Measurements from ENCODE around the gene PGS1.

The PGS1 gene

GRCh38 chr17:78390241-78391050 is 12.0 kb downstream of the PGS1 start:
- H3K4me3 ChIP-seq (ENCODE audit: low read length): no peak overlapping the region
- DNase-seq (ENCODE audit: low read depth): peak; percentile 51
- no peak for TF ChIP-seq CTCF (IDR thresholded peaks at IDR 0.05; ENCODE audit: insufficient read depth, low read depth, low read length, missing control alignments)

- no peak for TF ChIP-seq CTCF (IDR thresholded peaks at IDR 0.05; ENCODE audit: insufficient read depth, low read depth, low read length, missing control alignments)
- DNase-seq (ENCODE audit: low read depth): no peak
- no peak overlapping the region for H3K4me3 ChIP-seq (ENCODE audit: low read length)
These were observed 12.6 kb downstream of the PGS1 start for GRCh38 chr17:78391051-78391431.

GRCh38 chr17:78391843-78392242 is 13.4 kb downstream of the PGS1 start:
- no peak overlapping the region for H3K4me3 ChIP-seq (ENCODE audit: low read length)

GRCh38 chr17:78392295-78392694 is 13.8 kb downstream of the PGS1 start:
- no peak for TF ChIP-seq CTCF (IDR thresholded peaks at IDR 0.05; ENCODE audit: insufficient read depth, low read depth, low read length, missing control alignments)
- H3K4me3 ChIP-seq (ENCODE audit: low read length): no peak overlapping the region
- DNase-seq (ENCODE audit: low read depth): no peak

More at GRCh38 chr17:78391843-78392242, 13.4 kb downstream of the PGS1 start:
- TF ChIP-seq CTCF (IDR thresholded peaks at IDR 0.05; ENCODE audit: insufficient read depth, low read depth, low read length, missing control alignments): no peak
- DNase-seq (ENCODE audit: low read depth): peak; percentile 89

GRCh38 chr17:78393575-78393974 is 15.1 kb downstream of the PGS1 start:
- TF ChIP-seq CTCF (IDR thresholded peaks at IDR 0.05; ENCODE audit: insufficient read depth, low read depth, low read length, missing control alignments): no peak
- peak; percentile 61 for DNase-seq (ENCODE audit: low read depth)
- no peak overlapping the region for H3K4me3 ChIP-seq (ENCODE audit: low read length)

GRCh38 chr17:78394209-78394608 is 15.8 kb downstream of the PGS1 start:
- no peak for DNase-seq (ENCODE audit: low read depth)
- H3K4me3 ChIP-seq (ENCODE audit: low read length): no peak overlapping the region

More at GRCh38 chr17:78394209-78394608, 15.8 kb downstream of the PGS1 start:
- no peak for TF ChIP-seq CTCF (IDR thresholded peaks at IDR 0.05; ENCODE audit: insufficient read depth, low read depth, low read length, missing control alignments)
